T-helper 1 cell (primary cell): ENCODE results near the gene PCDHA12.
"Not testable (repeated sequence)": the region's sequence is repeated elsewhere in the genome, so short reads cannot be mapped to it uniquely, and the experiment has no call there.

Experiments
- DNase-seq, 5 donors: peaks; one replicate each; pipeline ENCODE4 v3.0.0-alpha.2; 2012 to 2020
- total RNA-seq, 4 donors: gene quantifications; one replicate each; lab custom pipeline; 2026; lab: John Stamatoyannopoulos, UW

Gene PCDHA12
- 0 reads per million in 4 donors for total RNA-seq

DNA sequence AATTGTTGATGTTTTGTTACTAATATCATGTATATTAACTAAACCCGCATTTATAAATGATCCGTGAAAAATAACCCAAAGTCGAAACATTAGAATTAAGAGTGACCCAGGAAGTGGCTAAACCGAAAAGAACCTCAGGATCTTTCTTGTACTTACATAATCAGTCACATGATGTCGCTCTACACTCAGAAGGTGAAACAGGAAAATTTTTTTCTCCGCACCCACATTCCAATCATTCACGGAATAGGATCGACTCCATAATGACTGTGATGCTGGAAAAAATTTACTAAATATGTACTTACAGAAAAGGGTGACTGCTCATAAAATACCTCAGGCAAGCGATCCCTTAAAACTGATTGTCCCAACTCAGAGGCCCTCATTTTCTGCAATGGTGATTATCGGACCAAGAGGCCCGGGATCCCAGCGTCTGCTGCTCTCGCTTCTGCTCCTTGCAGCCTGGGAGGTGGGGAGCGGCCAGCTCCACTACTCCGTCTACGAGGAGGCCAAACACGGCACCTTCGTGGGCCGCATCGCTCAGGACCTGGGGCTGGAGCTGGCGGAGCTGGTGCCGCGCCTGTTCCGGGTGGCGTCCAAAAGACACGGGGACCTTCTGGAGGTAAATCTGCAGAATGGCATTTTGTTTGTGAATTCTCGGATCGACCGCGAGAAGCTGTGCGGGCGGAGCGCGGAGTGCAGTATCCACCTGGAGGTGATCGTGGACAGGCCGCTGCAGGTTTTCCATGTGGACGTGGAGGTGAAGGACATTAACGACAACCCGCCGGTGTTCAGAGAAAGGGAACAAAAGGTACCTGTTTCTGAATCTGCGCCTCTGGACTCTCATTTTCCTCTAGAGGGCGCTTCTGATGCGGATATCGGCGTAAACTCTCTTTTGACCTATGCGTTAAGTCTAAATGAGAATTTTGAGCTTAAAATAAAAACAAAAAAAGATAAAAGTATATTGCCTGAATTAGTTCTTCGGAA, at the start of gene PCDHA12:
Gene PCDHA12, plus strand, starts transcription at position 224 of the 981 bp plus-strand sequence. Its CDS starts 165 bp downstream, at position 389.
- DNase-seq: no peak

DNA sequence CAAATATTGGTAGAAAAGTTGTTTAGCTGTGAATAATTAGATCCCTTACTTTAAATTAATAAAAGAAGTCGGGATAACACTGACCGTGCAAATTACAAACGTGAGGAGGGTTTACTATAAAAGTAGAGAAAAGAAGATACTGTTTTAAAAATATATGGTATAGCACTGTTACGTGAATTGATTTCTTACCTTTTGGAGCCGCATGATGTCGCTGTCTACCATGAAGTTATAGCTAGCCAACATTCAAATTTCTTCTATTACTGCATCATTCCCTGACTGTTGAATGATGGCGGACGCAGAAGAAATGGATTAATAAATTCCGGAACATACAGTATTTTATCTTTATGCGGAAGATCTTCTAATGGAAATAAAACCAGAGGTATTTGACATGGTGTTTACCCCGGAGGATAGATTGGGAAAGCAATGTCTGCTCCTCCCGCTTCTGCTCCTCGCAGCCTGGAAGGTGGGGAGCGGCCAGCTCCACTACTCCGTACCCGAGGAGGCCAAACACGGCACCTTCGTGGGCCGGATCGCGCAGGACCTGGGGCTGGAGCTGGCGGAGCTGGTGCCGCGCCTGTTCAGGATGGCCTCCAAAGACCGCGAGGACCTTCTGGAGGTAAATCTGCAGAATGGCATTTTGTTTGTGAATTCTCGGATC, 47.3 kb upstream of the PCDHA12 start, which contains the start of gene PCDHA6:
Gene PCDHA6, plus strand, starts transcription at position 257 of the 658 bp plus-strand sequence. Its CDS starts 132 bp downstream, at position 389.
- no peak for DNase-seq

GRCh38 chr5:140828362-140828737, 46.8 kb upstream of the PCDHA12 start:
- DNase-seq: no peak

- DNase-seq: not testable (repeated sequence)
Observed at GRCh38 chr5:140829511-140830501, 45.3 kb upstream of the PCDHA12 start.

- no peak for DNase-seq
Observed at GRCh38 chr5:140833993-140834392, 41.1 kb upstream of the PCDHA12 start, which contains the start of gene PCDHA7. Gene PCDHA7, plus strand, starts transcription at chr5:140834269. Its CDS starts 115 bp downstream, at chr5:140834384.

GRCh38 chr5:140834439-140835008, 40.6 kb upstream of the PCDHA12 start:
- not testable (repeated sequence) for DNase-seq

- no peak for DNase-seq
Observed at GRCh38 chr5:140835622-140836510, 39.2 kb upstream of the PCDHA12 start.

DNA sequence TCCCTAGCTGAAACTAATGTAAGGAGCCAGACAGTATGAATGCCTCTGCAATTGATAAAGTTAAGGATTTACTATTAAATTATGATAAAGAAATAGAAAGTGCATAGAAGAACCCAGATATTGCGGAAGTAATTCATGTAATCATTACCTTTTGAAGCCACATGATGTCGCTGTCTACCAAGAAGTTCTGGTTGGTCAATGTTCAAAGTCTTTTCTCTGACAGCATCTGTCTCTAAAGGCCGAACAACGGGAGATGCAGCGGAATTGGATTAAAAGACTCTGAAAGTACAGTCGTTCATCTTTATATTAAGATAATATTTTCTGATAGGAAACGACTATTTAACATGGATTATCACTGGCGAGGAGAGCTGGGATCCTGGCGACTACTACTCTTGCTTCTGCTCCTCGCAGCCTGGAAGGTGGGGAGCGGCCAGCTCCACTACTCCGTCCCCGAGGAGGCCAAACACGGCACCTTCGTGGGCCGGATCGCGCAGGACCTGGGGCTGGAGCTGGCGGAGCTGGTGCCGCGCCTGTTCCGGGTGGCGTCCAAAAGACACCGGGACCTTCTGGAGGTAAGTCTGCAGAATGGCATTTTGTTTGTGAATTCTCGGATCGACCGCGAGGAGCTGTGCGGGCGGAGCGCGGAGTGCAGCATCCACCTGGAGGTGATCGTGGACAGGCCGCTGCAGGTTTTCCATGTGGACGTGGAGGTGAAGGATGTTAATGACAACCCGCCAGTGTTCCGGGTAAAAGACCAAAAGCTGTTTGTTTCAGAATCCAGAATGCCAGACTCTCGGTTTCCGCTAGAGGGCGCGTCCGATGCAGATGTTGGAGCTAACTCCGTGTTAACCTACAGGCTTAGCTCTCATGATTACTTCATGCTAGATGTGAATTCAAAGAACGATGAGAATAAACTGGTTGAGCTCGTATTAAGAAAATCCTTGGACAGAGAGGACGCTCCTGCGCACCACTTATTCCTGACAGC, 33.8 kb upstream of the PCDHA12 start, which contains the start of gene PCDHA8:
Gene PCDHA8, plus strand, starts transcription at position 210 of the 985 bp plus-strand sequence. Its CDS starts 135 bp downstream, at position 345.
- no peak for DNase-seq

GRCh38 chr5:140842798-140843733, 32.0 kb upstream of the PCDHA12 start:
- DNase-seq: no peak

- not testable (repeated sequence) for DNase-seq
Observed at GRCh38 chr5:140848139-140849102, 26.7 kb upstream of the PCDHA12 start, which contains the start of gene PCDHA9. Gene PCDHA9, plus strand, starts transcription at chr5:140848382. Its CDS starts 114 bp downstream, at chr5:140848496.

GRCh38 chr5:140849831-140850634, 25.1 kb upstream of the PCDHA12 start:
- DNase-seq: not testable (repeated sequence)

DNA sequence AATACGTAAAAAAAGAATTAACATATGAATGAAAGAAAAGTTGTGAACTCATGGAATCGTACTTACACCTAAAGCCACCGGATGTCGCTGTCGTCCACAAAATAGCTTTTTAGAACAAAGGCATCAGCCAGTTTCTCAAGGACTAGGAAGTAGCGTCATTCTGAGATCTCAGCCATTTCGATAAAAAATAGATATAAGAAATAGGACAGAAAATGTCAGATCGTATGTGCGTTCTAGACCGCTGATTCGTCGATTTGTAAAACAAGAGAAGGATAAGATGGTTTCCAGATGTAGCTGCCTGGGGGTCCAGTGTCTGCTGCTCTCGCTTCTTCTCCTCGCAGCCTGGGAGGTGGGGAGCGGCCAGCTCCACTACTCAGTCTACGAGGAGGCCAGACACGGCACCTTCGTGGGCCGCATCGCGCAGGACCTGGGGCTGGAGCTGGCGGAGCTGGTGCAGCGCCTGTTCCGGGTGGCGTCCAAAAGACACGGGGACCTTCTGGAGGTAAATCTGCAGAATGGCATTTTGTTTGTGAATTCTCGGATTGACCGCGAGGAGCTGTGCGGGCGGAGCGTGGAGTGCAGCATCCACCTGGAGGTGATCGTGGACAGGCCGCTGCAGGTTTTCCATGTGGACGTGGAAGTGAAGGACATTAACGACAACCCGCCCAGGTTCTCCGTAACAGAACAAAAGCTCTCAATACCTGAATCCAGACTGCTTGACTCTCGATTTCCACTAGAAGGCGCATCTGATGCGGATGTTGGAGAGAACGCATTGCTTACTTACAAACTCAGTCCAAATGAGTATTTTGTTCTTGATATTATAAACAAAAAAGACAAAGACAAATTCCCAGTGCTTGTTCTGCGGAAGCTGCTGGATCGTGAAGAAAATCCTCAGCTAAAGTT, 19.1 kb upstream of the PCDHA12 start, which contains the start of gene PCDHA10:
Gene PCDHA10, plus strand, starts transcription at position 126 of the 903 bp plus-strand sequence. Its CDS starts 152 bp downstream, at position 278.
- no peak for DNase-seq

DNA sequence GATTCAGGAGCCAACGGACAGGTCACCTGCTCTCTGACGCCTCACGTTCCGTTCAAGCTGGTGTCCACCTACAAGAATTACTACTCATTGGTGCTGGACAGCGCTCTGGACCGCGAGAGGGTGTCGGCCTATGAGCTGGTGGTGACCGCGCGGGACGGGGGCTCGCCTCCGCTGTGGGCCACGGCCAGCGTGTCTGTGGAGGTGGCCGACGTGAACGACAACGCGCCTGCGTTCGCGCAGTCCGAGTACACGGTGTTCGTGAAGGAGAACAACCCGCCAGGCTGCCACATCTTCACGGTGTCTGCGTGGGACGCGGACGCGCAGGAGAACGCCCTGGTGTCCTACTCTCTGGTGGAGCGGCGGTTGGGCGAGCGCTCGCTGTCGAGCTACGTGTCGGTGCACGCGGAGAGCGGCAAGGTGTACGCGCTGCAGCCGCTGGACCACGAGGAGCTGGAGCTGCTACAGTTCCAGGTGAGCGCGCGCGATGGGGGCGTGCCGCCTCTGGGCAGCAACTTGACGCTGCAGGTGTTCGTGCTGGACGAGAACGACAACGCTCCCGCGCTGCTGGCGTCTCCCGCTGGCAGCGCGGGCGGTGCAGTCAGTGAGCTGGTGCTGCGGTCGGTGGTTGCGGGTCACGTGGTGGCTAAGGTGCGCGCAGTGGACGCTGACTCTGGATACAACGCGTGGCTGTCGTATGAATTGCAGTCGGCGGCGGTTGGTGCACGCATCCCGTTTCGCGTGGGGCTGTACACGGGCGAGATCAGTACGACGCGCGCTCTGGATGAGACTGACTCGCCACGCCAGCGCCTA, 17.7 kb upstream of the PCDHA12 start:
- no peak for DNase-seq

GRCh38 chr5:140857987-140858240, 17.2 kb upstream of the PCDHA12 start:
- DNase-seq: no peak
